ENCODE results near the gene TAS1R2. TPM values are rescaled to one million over a fixed set of nuclear protein-coding genes. Genes with fewer than 3 reads are reported as not detected.
"Not testable (repeated sequence)": the region's sequence is repeated elsewhere in the genome, so short reads cannot be mapped to it uniquely, and the experiment has no call there.

Gene TAS1R2
- total RNA-seq, 2 donors from 2014 or later = not detected

DNA sequence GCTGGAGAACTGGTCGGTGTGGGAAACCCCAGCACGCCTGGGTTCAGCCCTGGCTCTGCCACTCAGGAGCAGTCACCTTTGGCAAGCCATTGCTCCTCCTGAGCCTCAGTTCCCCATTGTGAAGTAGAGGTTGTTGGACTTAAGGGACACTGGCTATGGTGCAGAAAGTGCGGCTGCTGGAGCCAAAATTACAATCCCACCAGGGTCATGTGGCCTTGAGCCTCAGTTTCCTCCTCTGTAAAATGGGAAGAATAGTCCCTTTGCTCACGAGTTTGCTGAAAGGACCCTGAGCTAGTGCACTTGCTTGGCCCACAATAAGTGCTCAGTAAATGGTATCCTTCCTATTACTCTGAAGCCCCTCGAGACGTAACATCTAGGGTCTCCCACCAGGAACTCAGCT lies 14.6 kb upstream of the TAS1R2 start:
- intact Hi-C loops (cut with DNase I) = loop anchor here in 1 of 2 donors (2.0 kb wide), 1 partner anchor 277 kb away; no protein-coding TSS in a partner anchor
- no peak for DNase-seq
- no peak for ATAC-seq

DNA sequence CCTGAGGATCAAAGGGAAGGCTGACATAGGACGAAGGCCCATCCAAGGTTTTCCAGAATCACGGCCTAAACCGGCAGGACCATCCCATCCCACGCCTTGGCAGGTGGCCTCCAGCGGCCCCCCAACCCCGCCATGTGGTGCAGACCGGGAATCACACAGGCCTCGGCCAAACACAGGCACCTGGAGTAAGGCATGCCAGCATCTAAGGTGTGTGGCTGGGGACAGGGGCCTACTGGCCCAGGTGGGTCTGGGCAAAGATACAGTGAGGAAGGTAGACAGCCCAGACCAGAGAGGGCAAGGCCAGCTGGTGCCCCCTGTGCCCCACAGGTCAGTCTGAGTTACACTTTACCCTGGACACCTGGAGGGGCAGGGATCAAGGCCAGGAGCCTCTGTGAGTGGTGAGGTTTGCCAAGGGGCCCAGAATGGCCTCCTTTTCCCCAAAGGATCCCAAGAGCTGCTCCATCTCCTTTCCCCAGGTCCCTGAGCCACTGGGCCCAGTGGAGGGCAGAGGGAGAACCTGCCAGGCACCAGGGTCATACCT lies 12.7 kb upstream of the TAS1R2 start:
- DNase-seq (no peak), ATAC-seq (no peak)
- intact Hi-C loops (cut with DNase I) = no loop called here

GRCh38 chr1:18871401-18872070 lies 12.1 kb upstream of the TAS1R2 start:
- DNase-seq (no peak), ATAC-seq (no peak)
- intact Hi-C loops (cut with DNase I) = no loop called here

- intact Hi-C loops (cut with DNase I) = no loop called here
- ATAC-seq = no peak
- DNase-seq = no peak
These were observed 11.5 kb upstream of the TAS1R2 start for GRCh38 chr1:18870957-18871356.

DNA sequence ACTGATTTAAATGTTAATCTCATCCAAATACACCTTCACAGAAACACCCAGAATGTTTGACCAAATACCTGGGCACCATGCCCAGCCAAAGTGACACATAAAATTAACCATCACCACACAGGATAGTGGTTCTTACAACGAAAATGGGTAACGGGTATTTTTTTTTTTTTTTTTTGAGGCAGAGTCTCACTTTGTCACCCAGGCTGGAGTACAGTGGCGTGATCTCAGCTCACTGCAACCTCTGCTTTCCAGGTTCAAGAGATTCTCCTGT lies 11.1 kb upstream of the TAS1R2 start:
- DNase-seq; intact Hi-C loops (cut with DNase I); ATAC-seq: not testable (repeated sequence)

GRCh38 chr1:18869847-18870594 lies 10.6 kb upstream of the TAS1R2 start:
- no peak for ATAC-seq
- DNase-seq = no peak
- intact Hi-C loops (cut with DNase I) = no loop called here

DNA sequence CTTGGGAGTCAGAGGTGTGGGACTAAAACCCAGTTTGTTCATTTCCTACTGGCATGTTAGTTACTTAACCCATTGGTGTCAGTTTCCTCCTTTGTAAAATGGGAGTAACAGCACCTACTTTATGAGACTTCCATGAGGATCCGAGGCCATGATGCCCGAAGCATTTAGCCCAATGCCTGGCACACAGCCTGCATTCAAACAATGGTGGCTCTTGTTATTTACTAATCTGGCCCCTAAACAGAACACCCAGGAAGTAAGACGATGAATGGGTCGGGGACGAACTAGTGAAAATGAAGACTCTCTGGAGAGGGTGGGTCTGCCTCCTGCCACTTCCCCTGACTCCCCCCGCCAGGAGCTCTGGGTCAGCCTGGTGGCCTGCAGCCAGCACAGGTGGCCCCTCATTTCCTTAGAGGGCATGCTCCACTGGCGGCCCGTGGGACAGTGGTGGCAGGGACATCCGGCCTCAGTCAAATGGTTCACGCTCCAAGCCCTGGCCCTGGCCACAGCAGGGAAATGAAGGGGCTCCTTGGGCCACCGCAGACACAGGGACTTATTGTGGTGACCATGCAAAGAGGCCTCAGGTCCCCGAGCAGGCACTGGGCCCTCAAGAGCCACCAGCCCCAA lies 9.5 kb upstream of the TAS1R2 start:
- ATAC-seq (no peak), DNase-seq (no peak)
- intact Hi-C loops (cut with DNase I) = no loop called here

GRCh38 chr1:18868354-18868753 lies 8.9 kb upstream of the TAS1R2 start:
- DNase-seq = no peak
- intact Hi-C loops (cut with DNase I) = no loop called here
- ATAC-seq = no peak

DNA sequence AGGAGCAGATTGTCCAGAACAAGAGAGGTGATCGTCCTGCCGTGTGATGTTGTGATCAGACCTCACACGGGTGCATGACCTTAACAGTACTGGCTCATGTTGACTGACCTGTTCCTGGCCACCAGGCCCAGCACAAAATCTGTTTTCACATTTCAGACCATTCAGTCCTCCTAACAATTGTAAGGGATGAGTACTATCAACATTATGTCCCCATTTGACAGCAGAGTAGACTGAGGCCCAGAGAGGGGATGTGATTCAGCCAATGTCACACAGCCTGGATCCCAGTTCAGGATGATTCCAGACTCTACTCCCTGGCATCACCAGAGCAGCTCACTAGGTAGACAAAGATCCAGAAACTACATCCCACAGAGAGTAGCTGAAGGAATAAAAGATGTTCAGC lies 7.4 kb upstream of the TAS1R2 start:
- intact Hi-C loops (cut with DNase I) = no loop called here
- ATAC-seq = no peak
- DNase-seq = no peak

GRCh38 chr1:18866314-18866713 lies 6.9 kb upstream of the TAS1R2 start:
- DNase-seq (no peak), ATAC-seq (no peak)
- intact Hi-C loops (cut with DNase I) = no loop called here

DNA sequence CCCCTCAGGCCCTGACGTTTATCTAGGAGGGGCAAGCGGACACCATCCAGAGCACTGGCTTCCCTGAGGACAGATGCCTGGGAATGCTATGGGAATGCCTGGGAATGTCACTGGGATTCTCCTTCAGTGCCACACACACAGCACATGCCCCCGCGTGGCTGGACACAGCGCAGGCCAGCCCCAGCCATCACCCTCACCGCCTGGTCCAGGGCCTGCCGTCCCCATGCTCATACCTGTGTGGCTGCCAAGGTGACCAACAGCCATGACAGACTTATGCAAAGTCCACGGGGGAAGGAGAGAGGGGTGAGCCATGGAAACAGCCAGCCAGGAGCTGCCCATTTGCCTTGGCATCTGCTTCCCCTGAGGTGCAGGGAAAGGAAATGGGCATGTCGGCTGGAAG lies 5.7 kb upstream of the TAS1R2 start:
- DNase-seq (no peak), ATAC-seq (no peak)
- intact Hi-C loops (cut with DNase I) = no loop called here

DNA sequence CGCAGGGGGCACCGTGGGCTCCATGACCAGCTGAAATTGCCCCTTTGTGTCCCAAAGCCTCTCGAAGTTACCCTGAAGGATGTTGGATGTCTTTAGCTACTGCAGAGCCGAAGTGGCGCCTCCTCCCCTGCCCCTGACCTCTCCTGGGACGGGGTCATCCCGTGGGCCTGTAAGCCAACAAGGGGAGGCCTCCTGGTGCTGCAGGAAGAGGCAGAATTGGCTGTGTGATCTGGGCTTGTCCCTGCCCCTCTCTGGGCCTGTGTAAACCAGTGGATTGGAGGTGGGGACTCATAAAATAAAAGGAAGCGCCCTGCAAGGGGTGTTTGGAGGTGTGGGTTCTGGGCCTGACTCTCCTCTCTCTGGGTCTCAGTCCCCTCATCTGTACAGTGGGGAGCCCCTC lies 2.1 kb upstream of the TAS1R2 start:
- intact Hi-C loops (cut with DNase I) = no loop called here
- DNase-seq = no peak
- no peak for ATAC-seq

DNA sequence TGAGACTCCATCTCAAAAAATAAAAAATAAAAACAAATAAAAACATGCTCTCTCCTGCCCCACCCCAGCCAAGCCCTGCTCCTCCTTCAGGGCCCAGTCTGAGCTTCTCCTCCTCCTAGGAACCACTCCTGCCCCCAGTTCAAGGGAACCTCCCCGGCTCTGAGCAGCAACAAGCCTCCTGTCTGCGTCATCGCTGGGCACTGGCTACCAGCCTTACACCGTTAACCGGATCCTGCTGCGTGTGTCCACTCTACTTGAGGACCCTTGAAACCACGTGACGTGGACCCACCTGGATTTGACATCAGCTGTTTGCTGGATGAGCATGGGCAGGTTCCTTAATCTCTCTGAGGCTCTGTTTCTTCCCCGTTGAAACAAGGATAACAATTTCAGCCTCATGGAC lies 1.6 kb upstream of the TAS1R2 start:
- DNase-seq (no peak), ATAC-seq (no peak)
- intact Hi-C loops (cut with DNase I) = no loop called here

GRCh38 chr1:18858070-18858688 lies 1.3 kb downstream of the TAS1R2 start:
- DNase-seq = no peak
- no peak for ATAC-seq
- intact Hi-C loops (cut with DNase I) = no loop called here

DNA sequence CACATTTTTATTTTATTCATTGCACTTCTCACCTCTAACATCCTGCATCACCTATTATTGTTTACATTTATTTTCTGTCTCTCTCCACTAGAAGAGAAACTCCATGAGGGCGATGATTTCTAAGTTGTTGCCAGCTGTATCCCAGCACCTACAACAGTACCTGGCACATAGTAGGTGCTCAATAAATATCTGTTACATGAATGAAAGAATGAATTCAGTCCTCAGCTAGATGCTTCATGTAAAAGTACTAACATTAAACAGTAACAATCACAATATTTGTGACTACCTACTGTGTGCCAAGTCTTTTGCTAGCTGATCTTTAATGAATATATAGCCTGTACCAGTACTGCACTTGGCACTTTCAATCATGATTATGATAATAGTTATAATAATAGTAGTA lies 3.0 kb downstream of the TAS1R2 start:
- DNase-seq = no peak
- intact Hi-C loops (cut with DNase I) = no loop called here
- ATAC-seq = no peak

DNA sequence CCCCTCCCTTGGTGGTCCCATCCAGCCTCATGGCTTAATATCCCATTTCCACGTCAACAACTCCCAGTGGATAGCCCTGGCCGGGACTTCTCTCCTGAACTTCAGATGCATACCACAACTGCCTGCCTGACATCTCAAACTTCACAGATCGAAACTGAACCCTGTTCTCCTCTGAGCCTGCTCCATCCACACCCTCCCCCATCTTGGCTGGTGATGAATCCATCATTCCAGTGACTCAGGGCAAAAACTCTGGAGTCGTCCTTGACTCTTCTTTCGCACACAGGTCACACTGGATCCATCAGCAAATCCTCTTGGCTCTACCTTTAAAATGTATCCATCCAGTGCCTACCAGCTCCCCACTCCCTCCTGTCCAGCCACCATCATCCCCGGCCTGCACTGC lies 3.9 kb downstream of the TAS1R2 start:
- DNase-seq = no peak
- no peak for ATAC-seq
- intact Hi-C loops (cut with DNase I) = no loop called here

GRCh38 chr1:18854331-18855025 lies 5.0 kb downstream of the TAS1R2 start:
- intact Hi-C loops (cut with DNase I) = no loop called here
- DNase-seq (no peak), ATAC-seq (no peak)

DNA sequence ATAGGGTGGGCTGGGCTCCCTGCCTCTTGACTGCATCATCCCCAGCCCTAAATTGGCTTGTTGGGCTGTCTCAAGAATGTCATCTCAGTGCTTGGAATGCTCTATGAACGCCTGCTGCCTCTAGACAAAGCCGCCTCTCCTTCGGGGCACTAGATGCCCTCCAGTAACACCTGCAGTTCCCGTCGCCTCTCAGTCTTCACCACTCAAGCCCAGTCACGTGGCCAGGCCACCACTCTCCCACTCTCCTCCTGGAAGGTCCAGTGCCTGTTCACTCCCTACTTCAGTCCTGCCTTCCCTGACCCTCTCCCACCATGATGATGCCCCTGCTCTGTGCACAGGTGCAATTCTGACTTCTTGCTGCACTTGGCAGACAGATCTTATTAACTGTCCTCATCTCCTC lies 7.0 kb downstream of the TAS1R2 start:
- intact Hi-C loops (cut with DNase I) = no loop called here
- no peak for ATAC-seq
- DNase-seq = no peak

DNA sequence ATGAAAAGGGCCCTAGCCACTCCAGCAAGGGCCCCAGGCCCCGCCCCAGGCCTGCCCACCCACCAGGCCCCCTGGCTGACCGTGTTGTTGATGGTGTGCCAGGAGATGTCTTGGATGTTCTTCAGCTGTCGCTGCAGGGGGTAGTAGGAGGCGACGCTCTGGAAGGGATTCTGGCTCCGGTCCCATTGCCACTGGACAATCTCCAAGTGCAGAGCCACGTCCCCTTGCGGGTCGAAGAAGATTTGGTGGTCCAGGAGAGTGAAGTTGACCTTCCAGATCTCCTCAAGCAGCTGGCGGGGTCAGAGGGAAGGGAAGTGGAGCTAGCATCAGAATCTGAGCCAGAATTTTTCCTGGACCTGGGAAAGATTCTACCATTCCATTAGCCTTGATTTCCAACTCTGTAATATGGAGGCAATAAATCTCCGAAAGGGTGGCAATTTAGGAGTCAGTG lies 10.2 kb downstream of the TAS1R2 start:
- intact Hi-C loops (cut with DNase I) = no loop called here
- ATAC-seq (no peak), DNase-seq (no peak)
